Measurements from ENCODE around the gene CA4. TPM values are rescaled to one million over a fixed set of nuclear protein-coding genes. Genes with fewer than 3 reads are reported as not detected.
"Not testable (repeated sequence)": the region's sequence is repeated elsewhere in the genome, so short reads cannot be mapped to it uniquely, and the experiment has no call there.

The CA4 gene
- total RNA-seq, 1 donor from 2014 or later = 14.1 TPM

DNA sequence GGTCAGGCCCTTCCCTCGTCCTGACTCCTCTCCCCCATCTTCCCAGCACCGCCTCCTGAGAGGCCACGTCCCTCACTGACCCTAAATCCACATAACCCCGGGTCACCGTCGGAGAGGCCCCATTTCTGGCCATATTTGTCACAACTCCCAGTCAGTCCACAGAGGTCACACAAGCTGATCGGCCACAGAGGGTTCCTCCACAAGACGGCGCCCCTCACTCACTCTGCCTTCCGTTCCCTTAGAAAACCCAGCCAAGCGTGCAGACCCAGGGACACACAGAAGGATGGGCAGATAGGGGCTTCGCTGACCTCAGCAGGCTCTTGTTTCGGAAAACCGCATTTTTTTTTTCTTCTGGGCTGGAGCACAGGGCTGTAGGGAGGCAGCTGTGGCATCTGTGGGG, 33.6 kb upstream of the CA4 start:
- not testable (repeated sequence) for H3K27ac Mint-ChIP-seq; H4K20me1 ChIP-seq (ENCODE audit: low read depth); H3K27ac ChIP-seq; H3K36me3 ChIP-seq; H3K4me3 ChIP-seq; DNase-seq (ENCODE audit: low spot score); H3K36me3 Mint-ChIP-seq; H2AFZ ChIP-seq (replicated peaks); H3K4me1 Mint-ChIP-seq; H3K4me2 ChIP-seq; H3F3A ChIP-seq (ENCODE audit: low read depth); H3K9me3 ChIP-seq (ENCODE audit: low read depth); H3K9ac ChIP-seq; H3K79me2 ChIP-seq (ENCODE audit: low read depth); H3K27me3 ChIP-seq; H3K27me3 Mint-ChIP-seq (ENCODE audit: insufficient read depth, low read depth); H3K9me3 Mint-ChIP-seq; H3K4me3 Mint-ChIP-seq; H3K4me1 ChIP-seq

DNA sequence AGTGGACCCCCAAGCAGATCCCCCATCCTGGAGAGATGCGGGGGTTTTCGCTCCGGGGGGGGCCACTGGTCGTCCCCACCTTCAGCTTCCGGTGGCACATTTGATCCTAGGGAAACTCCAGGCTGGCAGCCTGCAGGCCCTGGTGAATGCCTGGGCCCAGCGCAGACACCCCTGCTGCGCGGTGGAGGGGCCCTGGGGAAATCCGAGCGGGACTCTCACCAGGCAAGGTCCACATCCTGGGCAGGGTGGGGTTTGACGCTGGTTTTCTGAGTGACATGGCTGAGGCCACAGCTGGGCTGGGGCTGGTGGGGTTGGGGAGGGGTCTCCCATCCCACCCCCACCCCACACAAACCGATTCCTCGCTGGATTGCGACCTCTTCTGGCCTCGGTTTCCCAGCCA, 30.6 kb upstream of the CA4 start:
- not testable (repeated sequence) for H3F3A ChIP-seq (ENCODE audit: low read depth); H3K27ac Mint-ChIP-seq; H3K27me3 Mint-ChIP-seq (ENCODE audit: insufficient read depth, low read depth); DNase-seq (ENCODE audit: low spot score); H3K4me2 ChIP-seq; H3K4me1 Mint-ChIP-seq; H3K9me3 ChIP-seq (ENCODE audit: low read depth); H4K20me1 ChIP-seq (ENCODE audit: low read depth); H3K9me3 Mint-ChIP-seq; H3K27me3 ChIP-seq; H3K4me3 ChIP-seq; H3K4me1 ChIP-seq; H3K36me3 Mint-ChIP-seq; H2AFZ ChIP-seq (replicated peaks); H3K4me3 Mint-ChIP-seq; H3K9ac ChIP-seq; H3K36me3 ChIP-seq; H3K79me2 ChIP-seq (ENCODE audit: low read depth); H3K27ac ChIP-seq

DNA sequence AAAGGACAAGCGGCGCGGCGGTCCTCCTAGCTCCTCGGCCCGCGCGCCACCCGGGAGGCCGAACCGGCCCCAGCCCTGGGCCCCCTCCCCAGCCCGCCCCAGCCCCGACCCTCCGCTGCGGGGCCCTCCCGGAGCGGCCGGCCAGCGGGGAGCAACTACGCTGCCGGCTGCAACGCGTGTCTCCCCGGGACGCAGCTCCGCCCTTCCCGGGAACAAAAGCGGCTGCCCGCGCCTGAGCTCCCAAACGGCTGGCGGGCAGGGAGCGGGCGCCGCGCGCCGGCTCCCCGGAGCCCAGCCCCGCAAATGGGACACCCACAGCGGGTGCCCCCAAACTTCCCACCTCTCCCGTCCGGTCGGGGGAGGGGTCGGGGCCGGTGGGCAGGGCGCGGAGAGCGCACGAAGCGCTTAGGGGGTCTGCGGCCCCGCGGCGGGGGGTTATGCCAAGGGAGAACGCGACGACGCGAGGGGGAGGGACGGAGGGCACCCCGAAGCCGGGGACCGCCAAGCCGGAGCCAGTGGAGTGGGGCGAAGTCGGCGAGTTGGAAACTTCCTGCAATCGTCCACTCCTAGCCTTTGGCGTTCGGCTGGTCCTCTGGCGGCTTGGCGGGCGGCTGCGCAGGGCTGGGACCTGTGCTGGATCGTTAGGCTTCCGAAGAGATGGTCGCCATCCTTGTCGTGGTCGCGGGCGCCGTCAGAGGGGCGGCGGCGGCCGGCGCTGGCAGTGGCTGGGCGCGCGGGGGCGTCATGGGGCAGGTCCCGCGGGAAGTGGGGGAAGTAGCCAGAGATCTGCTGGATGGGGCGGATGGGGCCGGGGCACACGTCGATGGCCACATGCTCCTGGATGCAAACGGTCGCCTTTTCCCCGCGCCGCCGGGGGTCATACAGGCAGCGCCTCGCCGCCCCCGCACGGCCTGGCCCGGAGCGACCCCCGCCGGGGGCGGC, 29.7 kb upstream of the CA4 start:
- not testable (repeated sequence) for H3K4me2 ChIP-seq

DNA sequence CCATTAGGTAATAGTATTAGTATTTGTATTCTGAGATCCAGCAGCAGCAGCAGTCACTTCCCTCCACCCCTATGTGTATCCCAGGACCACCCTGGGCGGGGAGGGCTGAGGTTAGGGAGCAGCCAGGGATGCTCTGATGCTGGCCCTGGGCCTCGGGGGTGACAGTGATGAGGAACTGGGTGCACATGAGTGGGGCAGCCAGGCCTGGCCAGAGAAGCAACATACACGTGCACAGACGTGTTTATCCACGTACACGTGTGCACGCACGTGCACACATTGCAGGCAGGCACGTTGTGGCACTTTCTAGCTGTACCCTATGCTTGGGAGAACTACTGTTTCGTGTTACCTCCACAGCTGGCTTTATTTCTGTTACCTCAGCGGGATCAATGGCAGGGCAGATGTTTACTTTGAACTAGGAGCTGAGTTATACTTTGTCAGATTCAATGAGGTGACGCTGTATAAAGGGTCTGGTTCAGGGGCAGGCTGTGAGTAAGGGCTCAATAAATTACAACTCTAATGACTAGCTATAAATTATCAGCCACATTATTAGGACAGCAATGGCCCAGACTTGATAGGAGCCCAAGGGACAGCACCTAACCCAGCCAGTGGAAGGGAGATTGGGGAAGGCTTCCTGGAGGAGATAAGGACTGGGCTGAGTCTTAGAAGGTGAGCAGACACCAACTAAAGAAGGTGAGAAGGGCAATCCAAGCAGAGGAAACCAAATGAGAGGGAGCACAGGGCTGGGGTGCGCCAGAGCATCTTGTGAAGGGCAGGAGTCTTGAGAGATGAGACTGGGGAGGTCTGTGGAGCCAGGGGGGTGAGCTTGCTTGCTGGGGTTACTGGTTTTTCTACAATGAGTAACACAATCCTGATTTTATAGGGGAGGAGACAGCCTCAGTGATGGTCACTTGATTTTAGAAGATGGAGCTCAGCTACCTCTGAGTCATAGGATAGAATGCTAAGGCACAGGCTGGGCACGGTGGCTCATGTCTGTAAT, 22.4 kb upstream of the CA4 start:
- H3K27ac Mint-ChIP-seq = peak overlapping the region; percentile 52
- TF ChIP-seq EZH2phosphoT487 (IDR thresholded peaks at IDR 0.05) = no peak
- TF ChIP-seq, protein P1, sequence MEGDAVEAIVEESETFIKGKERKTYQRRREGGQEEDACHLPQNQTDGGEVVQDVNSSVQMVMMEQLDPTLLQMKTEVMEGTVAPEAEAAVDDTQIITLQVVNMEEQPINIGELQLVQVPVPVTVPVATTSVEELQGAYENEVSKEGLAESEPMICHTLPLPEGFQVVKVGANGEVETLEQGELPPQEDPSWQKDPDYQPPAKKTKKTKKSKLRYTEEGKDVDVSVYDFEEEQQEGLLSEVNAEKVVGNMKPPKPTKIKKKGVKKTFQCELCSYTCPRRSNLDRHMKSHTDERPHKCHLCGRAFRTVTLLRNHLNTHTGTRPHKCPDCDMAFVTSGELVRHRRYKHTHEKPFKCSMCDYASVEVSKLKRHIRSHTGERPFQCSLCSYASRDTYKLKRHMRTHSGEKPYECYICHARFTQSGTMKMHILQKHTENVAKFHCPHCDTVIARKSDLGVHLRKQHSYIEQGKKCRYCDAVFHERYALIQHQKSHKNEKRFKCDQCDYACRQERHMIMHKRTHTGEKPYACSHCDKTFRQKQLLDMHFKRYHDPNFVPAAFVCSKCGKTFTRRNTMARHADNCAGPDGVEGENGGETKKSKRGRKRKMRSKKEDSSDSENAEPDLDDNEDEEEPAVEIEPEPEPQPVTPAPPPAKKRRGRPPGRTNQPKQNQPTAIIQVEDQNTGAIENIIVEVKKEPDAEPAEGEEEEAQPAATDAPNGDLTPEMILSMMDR (IDR thresholded peaks at IDR 0.05) = no peak
- TF ChIP-seq EZH2 (IDR thresholded peaks at IDR 0.05) = no peak

More for the DNA sequence above, 29.7 kb upstream of the CA4 start:
- H4K20me1 ChIP-seq (ENCODE audit: low read depth); H3K4me1 Mint-ChIP-seq; DNase-seq (ENCODE audit: low spot score); H3K9me3 ChIP-seq (ENCODE audit: low read depth); H3K9ac ChIP-seq; H3K9me3 Mint-ChIP-seq; H3K27me3 ChIP-seq; H3K4me3 Mint-ChIP-seq; H3K79me2 ChIP-seq (ENCODE audit: low read depth); H3K4me1 ChIP-seq; H3K36me3 Mint-ChIP-seq; H3F3A ChIP-seq (ENCODE audit: low read depth); H2AFZ ChIP-seq (replicated peaks); H3K27ac ChIP-seq; H3K36me3 ChIP-seq; H3K27ac Mint-ChIP-seq; H3K27me3 Mint-ChIP-seq (ENCODE audit: insufficient read depth, low read depth): not testable (repeated sequence)
- peak overlapping the region; percentile 38 for H3K4me3 ChIP-seq

More for the DNA sequence above, 22.4 kb upstream of the CA4 start:
- no peak overlapping the region for H3K4me3 Mint-ChIP-seq
- Histone ChIP-seq H3K36me3 (no peaks in the 10 kb centered on the region), H3K79me2 (ENCODE audit: low read depth) (no peaks in the 10 kb centered on the region), H3K9ac (no peak overlapping the region), H3F3A (ENCODE audit: low read depth) (no peaks in the 10 kb centered on the region), H3K4me2 (no peak overlapping the region), H3K27me3 (peaks cover 4% of the 10 kb centered on the region), H3K27ac (no peak overlapping the region), H2AFZ (replicated peaks) (no peak overlapping the region), H4K20me1 (ENCODE audit: low read depth) (no peaks in the 10 kb centered on the region), H3K4me1 (no peaks in the 10 kb centered on the region), H3K9me3 (ENCODE audit: low read depth) (no peaks in the 10 kb centered on the region), H3K4me3 (no peak overlapping the region)
- H3K27me3 Mint-ChIP-seq (ENCODE audit: insufficient read depth, low read depth) = no peaks in the 10 kb centered on the region
- H3K9me3 Mint-ChIP-seq = no peaks in the 10 kb centered on the region
- H3K4me1 Mint-ChIP-seq = peaks cover 7% of the 10 kb centered on the region
- H3K36me3 Mint-ChIP-seq = peaks cover 4% of the 10 kb centered on the region
- DNase-seq (ENCODE audit: low spot score) = no peak
